Pons (tissue), 1 donor: Measurements from ENCODE around the gene SOX4.
"Not testable (repeated sequence)": the region's sequence is repeated elsewhere in the genome, so short reads cannot be mapped to it uniquely, and the experiment has no call there.

ENCODE experiments used
- DNase-seq: peaks from one replicate; pipeline ENCODE4 v3.0.0-alpha.2; 2016; ENCODE audit warnings: low spot score

The SOX4 gene

GRCh38 chr6:21593412-21593926, at the start of gene SOX4:
TSS of gene SOX4 (plus strand) at chr6:21593751. CDS start at chr6:21594535, 784 bp downstream.
- peak; percentile 94 for DNase-seq

GRCh38 chr6:21552286-21552685, 41.3 kb upstream of the SOX4 start:
- not testable (repeated sequence) for DNase-seq

- no peak for DNase-seq
Measured at GRCh38 chr6:21554286-21554685, 39.3 kb upstream of the SOX4 start.

- DNase-seq = no peak
Measured at GRCh38 chr6:21555197-21555596, 38.4 kb upstream of the SOX4 start.

- no peak for DNase-seq
Measured at GRCh38 chr6:21556511-21556910, 37.0 kb upstream of the SOX4 start.

GRCh38 chr6:21556968-21557721, 36.4 kb upstream of the SOX4 start:
- no peak for DNase-seq

- DNase-seq = no peak
Measured at GRCh38 chr6:21559238-21559637, 34.3 kb upstream of the SOX4 start.

GRCh38 chr6:21560249-21560648, 33.3 kb upstream of the SOX4 start:
- DNase-seq = no peak

- DNase-seq = no peak
Measured at GRCh38 chr6:21565431-21565830, 28.1 kb upstream of the SOX4 start.

GRCh38 chr6:21578523-21578922, 15.0 kb upstream of the SOX4 start:
- DNase-seq = no peak

GRCh38 chr6:21582651-21583050, 10.9 kb upstream of the SOX4 start:
- no peak for DNase-seq

- no peak for DNase-seq
Measured at GRCh38 chr6:21586300-21586699, 7.3 kb upstream of the SOX4 start.

GRCh38 chr6:21586740-21587178, 6.8 kb upstream of the SOX4 start:
- no peak for DNase-seq

GRCh38 chr6:21587179-21587960, 6.2 kb upstream of the SOX4 start:
- no peak for DNase-seq

GRCh38 chr6:21587961-21588480, 5.5 kb upstream of the SOX4 start:
- peak; percentile 38 for DNase-seq

- peak; percentile 25 for DNase-seq
Measured at GRCh38 chr6:21588481-21589351, 4.8 kb upstream of the SOX4 start.

GRCh38 chr6:21589352-21590345, 3.9 kb upstream of the SOX4 start:
- peak; percentile 72 for DNase-seq

GRCh38 chr6:21590346-21590745, 3.2 kb upstream of the SOX4 start:
- no peak for DNase-seq

GRCh38 chr6:21591446-21591845, 2.1 kb upstream of the SOX4 start:
- no peak for DNase-seq

GRCh38 chr6:21592953-21593352, 598 bp upstream of the SOX4 start:
- DNase-seq = no peak
